Raji (cell line): Measurements from ENCODE around the gene ABHD2.

Experiments
- POLR2A ChIP-seq: IDR thresholded peaks from 2 replicates; pipeline ENCODE4 v1.6.1; 2011; ENCODE audit warnings: low read depth, low read length, control low read depth; ENCODE audit not compliant: insufficient read depth

The ABHD2 gene

GRCh38 chr15:89089316-89090230 is 1.3 kb downstream of the ABHD2 start:
- no peak for TF ChIP-seq POLR2A

GRCh38 chr15:89090791-89091626 is 2.8 kb downstream of the ABHD2 start:
- no peak for TF ChIP-seq POLR2A

GRCh38 chr15:89091627-89092220 is 3.5 kb downstream of the ABHD2 start:
- TF ChIP-seq POLR2A: no peak

- TF ChIP-seq POLR2A: no peak
Observed at GRCh38 chr15:89093509-89093908, 5.3 kb downstream of the ABHD2 start.

GRCh38 chr15:89095073-89095472 is 6.8 kb downstream of the ABHD2 start:
- TF ChIP-seq POLR2A: no peak

GRCh38 chr15:89095556-89095955 is 7.3 kb downstream of the ABHD2 start:
- TF ChIP-seq POLR2A: no peak

GRCh38 chr15:89096664-89097063 is 8.4 kb downstream of the ABHD2 start:
- no peak for TF ChIP-seq POLR2A

GRCh38 chr15:89097313-89097712 is 9.1 kb downstream of the ABHD2 start:
- TF ChIP-seq POLR2A: no peak

GRCh38 chr15:89098281-89098680 is 10.0 kb downstream of the ABHD2 start:
- no peak for TF ChIP-seq POLR2A

GRCh38 chr15:89099968-89100367 is 11.7 kb downstream of the ABHD2 start:
- TF ChIP-seq POLR2A: no peak

- no peak for TF ChIP-seq POLR2A
Observed at GRCh38 chr15:89101302-89102193, 13.3 kb downstream of the ABHD2 start.

- no peak for TF ChIP-seq POLR2A
Observed at GRCh38 chr15:89103481-89104171, 15.4 kb downstream of the ABHD2 start.

GRCh38 chr15:89104172-89104564 is 15.9 kb downstream of the ABHD2 start:
- TF ChIP-seq POLR2A: no peak

- TF ChIP-seq POLR2A: no peak
Observed at GRCh38 chr15:89105147-89105546, 16.9 kb downstream of the ABHD2 start.
